HEK293 (cell line): Measurements from ENCODE around the gene ZNF787.

Source experiments
- CTCF ChIA-PET: fragments of 350-600 bp; formaldehyde crosslinking; extraction: SDS; loops from one replicate; lab custom pipeline; 2021; ENCODE audit warnings: antibody characterized with exemption; lab: Yijun Ruan, JAX
- POLR2A ChIA-PET: fragments of 300-600 bp; formaldehyde crosslinking; extraction: SDS; loops from one replicate; lab custom pipeline; 2020; ENCODE audit warnings: antibody characterized with exemption, inconsistent platforms; lab: Yijun Ruan, JAX
- H3K27ac ChIP-seq: fragments of 200-500 bp; sonication (Bioruptor generic); 2 replicates; pipeline ENCODE4 v1.5.1; 2014; ENCODE audit warnings: low read depth, low read length, control low read depth, inconsistent platforms; ENCODE audit errors: extremely low read depth
- H3K36me3 ChIP-seq, 2 experiments: fragments of 200-500 bp in 1 of 2; sonication (Bioruptor generic) in 1 of 2; 1 replicate in 1 of 2; 2 replicates in 1 of 2; pipeline ENCODE4 v1.5.1; 2014 to 2017; ENCODE audit warnings: inconsistent platforms in 2 of 2, low read length in 2 of 2; ENCODE audit not compliant: control insufficient read depth in 2 of 2, insufficient read depth in 1 of 2
- H3K4me1 ChIP-seq: fragments of 200-500 bp; sonication (Bioruptor generic); 2 replicates; pipeline ENCODE4 v1.5.1; 2014; ENCODE audit warnings: mild to moderate bottlenecking, low read length, inconsistent platforms; ENCODE audit not compliant: control insufficient read depth, insufficient read depth
- H3K4me3 ChIP-seq: 2 replicates; pipeline ENCODE4 v1.5.1; 2011; ENCODE audit warnings: low read depth, mild to moderate bottlenecking, control low read depth, low read length, moderate library complexity
- H3K9me3 ChIP-seq: fragments of 200-500 bp; sonication (Bioruptor generic); 2 replicates; pipeline ENCODE4 v1.5.1; 2014; ENCODE audit warnings: low read depth, low read length, inconsistent platforms; ENCODE audit not compliant: control insufficient read depth, insufficient read depth
- KLF16 ChIP-seq: fragments of 450-650 bp; formaldehyde crosslinking; IDR thresholded peaks from 2 replicates; pipeline ENCODE4 v1.5.1; 2017; ENCODE audit warnings: missing biosample characterization, missing genetic modification characterization
- PRDM10 ChIP-seq: fragments of 450-650 bp; formaldehyde crosslinking; IDR thresholded peaks from 2 replicates; pipeline ENCODE4 v1.5.1; 2016; ENCODE audit warnings: missing biosample characterization, missing genetic modification characterization
- PRDM2 ChIP-seq: fragments of 450-650 bp; formaldehyde crosslinking; IDR thresholded peaks from 2 replicates; pipeline ENCODE4 v1.5.1; 2016; ENCODE audit warnings: missing biosample characterization, missing genetic modification characterization, borderline replicate concordance
- SP2 ChIP-seq: fragments of 450-650 bp; formaldehyde crosslinking; IDR thresholded peaks from 2 replicates; pipeline ENCODE4 v1.5.1; 2016; ENCODE audit warnings: missing biosample characterization, missing genetic modification characterization
- ZBTB10 ChIP-seq: fragments of 450-650 bp; formaldehyde crosslinking; IDR thresholded peaks from 2 replicates; pipeline ENCODE4 v1.5.1; 2016; ENCODE audit warnings: missing biosample characterization, missing genetic modification characterization
- ZBTB17 ChIP-seq: fragments of 450-650 bp; formaldehyde crosslinking; IDR thresholded peaks from 2 replicates; pipeline ENCODE4 v1.5.1; 2016; ENCODE audit warnings: missing biosample characterization, missing genetic modification characterization
- ZNF112 ChIP-seq: fragments of 450-650 bp; formaldehyde crosslinking; IDR thresholded peaks from 2 replicates; pipeline ENCODE4 v1.5.0; 2017; ENCODE audit warnings: missing biosample characterization, missing genetic modification characterization
- ZNF133 ChIP-seq: fragments of 450-650 bp; formaldehyde crosslinking; IDR thresholded peaks from 2 replicates; pipeline ENCODE4 v1.5.1; 2016; ENCODE audit warnings: missing biosample characterization, missing genetic modification characterization
- ZNF19 ChIP-seq: fragments of 450-650 bp; formaldehyde crosslinking; IDR thresholded peaks from 2 replicates; pipeline ENCODE4; 2016; ENCODE audit warnings: missing biosample characterization, missing genetic modification characterization, low read depth
- ZNF2 ChIP-seq: fragments of 450-650 bp; formaldehyde crosslinking; IDR thresholded peaks from 2 replicates; pipeline ENCODE4 v1.5.1; 2016; ENCODE audit warnings: missing biosample characterization, missing genetic modification characterization
- ZNF426 ChIP-seq: fragments of 450-650 bp; formaldehyde crosslinking; IDR thresholded peaks from 2 replicates; pipeline ENCODE4 v1.5.1; 2017; ENCODE audit warnings: missing biosample characterization, missing genetic modification characterization, mild to moderate bottlenecking, inconsistent platforms, moderate library complexity
- ZNF544 ChIP-seq: fragments of 450-650 bp; formaldehyde crosslinking; IDR thresholded peaks from 2 replicates; pipeline ENCODE4 v1.5.0; 2017; ENCODE audit warnings: missing biosample characterization, missing genetic modification characterization
- ZNF600 ChIP-seq: fragments of 450-650 bp; formaldehyde crosslinking; IDR thresholded peaks from 2 replicates; pipeline ENCODE4 v1.5.1; 2016; ENCODE audit warnings: missing biosample characterization, missing genetic modification characterization
- ZNF658 ChIP-seq: fragments of 450-650 bp; formaldehyde crosslinking; IDR thresholded peaks from 2 replicates; pipeline ENCODE4; 2016; ENCODE audit warnings: missing biosample characterization, missing genetic modification characterization
- ZNF660 ChIP-seq: fragments of 450-650 bp; IDR thresholded peaks from 2 replicates; pipeline ENCODE4 v1.5.1; 2018; ENCODE audit warnings: missing biosample characterization, mild to moderate bottlenecking, missing genetic modification characterization
- ZNF664 ChIP-seq: fragments of 450-650 bp; formaldehyde crosslinking; IDR thresholded peaks from 2 replicates; pipeline ENCODE4 v1.5.1; 2016; ENCODE audit warnings: missing biosample characterization, missing genetic modification characterization
- TF ChIP-seq, protein P1 (sequence below): fragments of 450-650 bp; formaldehyde crosslinking; IDR thresholded peaks from 2 replicates; pipeline ENCODE4 v1.5.1; 2016; ENCODE audit warnings: missing biosample characterization, missing genetic modification characterization
- TF ChIP-seq, protein P2 (sequence below): fragments of 450-650 bp; formaldehyde crosslinking; IDR thresholded peaks from 2 replicates; pipeline ENCODE4; 2016; ENCODE audit warnings: missing biosample characterization, missing genetic modification characterization
- TF ChIP-seq, protein P3 (sequence below): fragments of 450-650 bp; IDR thresholded peaks from 2 replicates; pipeline ENCODE4 v1.5.1; 2018; ENCODE audit warnings: missing biosample characterization, missing genetic modification characterization

ZNF787 gene

DNA sequence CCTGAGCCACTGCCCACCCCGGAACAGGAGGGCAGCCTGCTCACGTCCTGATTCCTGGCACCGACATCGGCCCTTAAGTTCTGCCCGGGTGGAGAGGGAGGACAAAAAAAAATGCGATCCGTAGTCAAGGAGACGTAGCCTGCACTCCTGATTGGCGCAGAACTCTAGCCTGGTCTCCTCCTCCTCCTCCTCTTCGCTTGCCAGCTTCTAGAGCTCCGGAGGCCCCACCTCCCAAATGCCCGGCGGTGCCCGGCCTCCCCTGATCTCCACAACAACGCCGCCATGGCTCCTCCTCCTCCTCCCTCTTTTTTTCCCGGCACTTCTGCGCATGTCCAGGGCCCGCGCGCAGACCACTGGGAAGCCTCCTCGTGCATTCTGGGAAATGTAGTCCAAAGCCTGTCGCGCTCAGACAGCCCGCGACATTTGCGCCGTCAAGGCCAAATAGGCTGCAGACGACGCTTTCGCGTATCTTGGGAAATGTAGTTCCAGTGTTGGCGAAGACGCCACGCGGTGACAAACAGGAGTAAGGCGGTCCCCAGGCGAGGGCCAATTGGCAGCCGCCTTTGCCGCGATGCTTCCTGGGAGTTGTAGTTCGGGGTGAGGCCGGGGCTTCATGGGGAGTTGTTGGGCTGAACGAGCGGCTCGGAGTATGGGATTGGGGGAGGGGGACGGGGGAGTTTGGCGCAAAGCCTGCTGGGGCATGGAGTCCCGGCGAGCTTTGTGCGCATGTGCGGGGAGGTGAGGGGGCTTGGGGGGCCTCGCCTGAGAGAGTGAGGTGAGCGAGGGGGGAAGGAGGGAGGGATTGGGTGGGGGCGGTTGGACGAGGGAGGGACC lies 19.7 kb upstream of the ZNF787 start, which contains the start of gene ZNF444:
ZNF444 (plus strand) TSS at position 705 of the 834 bp plus-strand sequence. CDS start 5,625 bp downstream, outside the sequence.
- POLR2A ChIA-PET = interaction anchor here (0.6 to 1.9 kb wide), 13 partner anchors 9 to 753 kb away, joined by 3 to 26 read pairs (median 4); partner anchors contain the start of genes U2AF2, ZNF787 and ZSCAN5A
- H3K4me1 ChIP-seq = peaks cover 12% of the 10 kb centered on the region
- H3K36me3 ChIP-seq = peaks cover 0 to 10% of the 10 kb centered on the region in 2 experiments; a peak in 2 of 3 replicates
- CTCF ChIA-PET = no interaction called here
- H3K9me3 ChIP-seq = no peaks in the 10 kb centered on the region
- peak within 1 kb of the TSS; percentile 81 for H3K4me3 ChIP-seq
- peak within 1 kb of the TSS; percentile 86 for H3K27ac ChIP-seq
- TF ChIP-seq, protein P1, sequence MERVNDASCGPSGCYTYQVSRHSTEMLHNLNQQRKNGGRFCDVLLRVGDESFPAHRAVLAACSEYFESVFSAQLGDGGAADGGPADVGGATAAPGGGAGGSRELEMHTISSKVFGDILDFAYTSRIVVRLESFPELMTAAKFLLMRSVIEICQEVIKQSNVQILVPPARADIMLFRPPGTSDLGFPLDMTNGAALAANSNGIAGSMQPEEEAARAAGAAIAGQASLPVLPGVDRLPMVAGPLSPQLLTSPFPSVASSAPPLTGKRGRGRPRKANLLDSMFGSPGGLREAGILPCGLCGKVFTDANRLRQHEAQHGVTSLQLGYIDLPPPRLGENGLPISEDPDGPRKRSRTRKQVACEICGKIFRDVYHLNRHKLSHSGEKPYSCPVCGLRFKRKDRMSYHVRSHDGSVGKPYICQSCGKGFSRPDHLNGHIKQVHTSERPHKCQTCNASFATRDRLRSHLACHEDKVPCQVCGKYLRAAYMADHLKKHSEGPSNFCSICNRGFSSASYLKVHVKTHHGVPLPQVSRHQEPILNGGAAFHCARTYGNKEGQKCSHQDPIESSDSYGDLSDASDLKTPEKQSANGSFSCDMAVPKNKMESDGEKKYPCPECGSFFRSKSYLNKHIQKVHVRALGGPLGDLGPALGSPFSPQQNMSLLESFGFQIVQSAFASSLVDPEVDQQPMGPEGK (tag by site-specific recombination) = peak; percentile 79; the same call in 1 of the 2 replicates
- TF ChIP-seq ZNF600 (tag by site-specific recombination) = no peak
- TF ChIP-seq, protein P2, sequence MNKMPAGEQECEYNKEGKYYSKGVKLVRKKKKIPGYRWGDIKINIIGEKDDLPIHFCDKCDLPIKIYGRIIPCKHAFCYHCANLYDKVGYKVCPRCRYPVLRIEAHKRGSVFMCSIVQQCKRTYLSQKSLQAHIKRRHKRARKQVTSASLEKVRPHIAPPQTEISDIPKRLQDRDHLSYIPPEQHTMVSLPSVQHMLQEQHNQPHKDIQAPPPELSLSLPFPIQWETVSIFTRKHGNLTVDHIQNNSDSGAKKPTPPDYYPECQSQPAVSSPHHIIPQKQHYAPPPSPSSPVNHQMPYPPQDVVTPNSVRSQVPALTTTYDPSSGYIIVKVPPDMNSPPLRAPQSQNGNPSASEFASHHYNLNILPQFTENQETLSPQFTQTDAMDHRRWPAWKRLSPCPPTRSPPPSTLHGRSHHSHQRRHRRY (tag by site-specific recombination) = no peak
- peak; percentile 91 for TF ChIP-seq SP2 (tag by site-specific recombination)
- TF ChIP-seq ZNF112 (tag by site-specific recombination) = no peak
- TF ChIP-seq ZNF660 (tag by site-specific recombination) = no peak
- peak; percentile 72; the same call in 1 of the 2 replicates for TF ChIP-seq ZBTB10 (tag by site-specific recombination)
- TF ChIP-seq ZNF426 (tag by site-specific recombination) = no peak
- TF ChIP-seq PRDM2 = no peak
- TF ChIP-seq PRDM10 (tag by site-specific recombination) = peak; percentile 70
- peak; percentile 98 for TF ChIP-seq ZBTB17 (tag by site-specific recombination)
- no peak for TF ChIP-seq ZNF2 (tag by site-specific recombination)
- no peak for TF ChIP-seq ZNF664
- TF ChIP-seq ZNF19 (tag by site-specific recombination) = no peak
- TF ChIP-seq ZNF544 (tag by site-specific recombination) = no peak
- no peak; the same call in 1 of the 2 replicates for TF ChIP-seq KLF16 (tag by site-specific recombination)
- TF ChIP-seq, protein P3, sequence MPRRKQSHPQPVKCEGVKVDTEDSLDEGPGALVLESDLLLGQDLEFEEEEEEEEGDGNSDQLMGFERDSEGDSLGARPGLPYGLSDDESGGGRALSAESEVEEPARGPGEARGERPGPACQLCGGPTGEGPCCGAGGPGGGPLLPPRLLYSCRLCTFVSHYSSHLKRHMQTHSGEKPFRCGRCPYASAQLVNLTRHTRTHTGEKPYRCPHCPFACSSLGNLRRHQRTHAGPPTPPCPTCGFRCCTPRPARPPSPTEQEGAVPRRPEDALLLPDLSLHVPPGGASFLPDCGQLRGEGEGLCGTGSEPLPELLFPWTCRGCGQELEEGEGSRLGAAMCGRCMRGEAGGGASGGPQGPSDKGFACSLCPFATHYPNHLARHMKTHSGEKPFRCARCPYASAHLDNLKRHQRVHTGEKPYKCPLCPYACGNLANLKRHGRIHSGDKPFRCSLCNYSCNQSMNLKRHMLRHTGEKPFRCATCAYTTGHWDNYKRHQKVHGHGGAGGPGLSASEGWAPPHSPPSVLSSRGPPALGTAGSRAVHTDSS (tag by site-specific recombination) = peak; percentile 89
- TF ChIP-seq ZNF658 (tag by site-specific recombination) = no peak
- no peak for TF ChIP-seq ZNF133 (tag by site-specific recombination)
